Astrocyte of the cerebellum (primary cell): Measurements from ENCODE around the gene SPRED2.

ENCODE experiments used
- DNase-seq: peaks from one replicate; pipeline ENCODE4 v3.0.0-alpha.2; 2011; ENCODE audit warnings: low read depth
- H3K4me3 ChIP-seq: 2 replicates; pipeline ENCODE4 v1.5.1; 2011; ENCODE audit warnings: mild to moderate bottlenecking, low read depth, low read length, moderate library complexity
- CTCF ChIP-seq: IDR thresholded peaks from 2 replicates; pipeline ENCODE4 v1.5.1; 2012; ENCODE audit warnings: low read length, low read depth, moderate library complexity, mild to moderate bottlenecking; ENCODE audit errors: missing control alignments
- in situ Hi-C: cut with HindIII; loops from 2 replicates; pipeline ENCODE4 v1.10.0; 2017; ENCODE audit warnings: low sequenced_read_pairs

SPRED2 gene

GRCh38 chr2:65349863-65350262 lies 82.5 kb downstream of the SPRED2 start:
- TF ChIP-seq CTCF: no peak
- no peak overlapping the region for H3K4me3 ChIP-seq
- peak; percentile 53 for DNase-seq
- in situ Hi-C loops: no loop called here

GRCh38 chr2:65347913-65348312 lies 84.5 kb downstream of the SPRED2 start:
- no peak for DNase-seq

GRCh38 chr2:65345631-65346030 lies 86.8 kb downstream of the SPRED2 start:
- in situ Hi-C loops: no loop called here
- no peak for TF ChIP-seq CTCF
- DNase-seq: no peak
- H3K4me3 ChIP-seq: no peak overlapping the region

More at GRCh38 chr2:65347913-65348312, 84.5 kb downstream of the SPRED2 start:
- no peak for TF ChIP-seq CTCF
- in situ Hi-C loops: no loop called here
- H3K4me3 ChIP-seq: no peak overlapping the region

GRCh38 chr2:65344689-65345088 lies 87.7 kb downstream of the SPRED2 start:
- H3K4me3 ChIP-seq: no peak overlapping the region
- no peak for DNase-seq
- in situ Hi-C loops: no loop called here
- TF ChIP-seq CTCF: no peak

DNA sequence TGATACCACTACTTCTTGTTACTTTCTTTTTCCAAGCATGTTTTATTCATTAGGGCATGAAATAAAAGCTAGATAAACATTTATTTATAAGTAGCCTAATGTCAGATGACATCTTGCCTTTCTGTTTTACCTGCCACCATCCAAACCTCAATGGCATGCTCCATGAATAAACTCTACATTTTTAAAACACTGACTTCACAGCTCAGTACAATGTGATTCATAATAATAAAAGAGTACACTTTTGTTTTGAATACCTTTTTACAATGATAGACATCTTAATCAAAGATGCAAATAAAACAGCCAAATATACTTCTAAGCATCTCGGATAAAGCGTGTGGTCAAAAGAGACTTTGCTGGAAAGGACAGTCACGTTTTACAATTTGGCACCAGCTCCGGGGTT lies 88.2 kb downstream of the SPRED2 start:
- H3K4me3 ChIP-seq: no peak overlapping the region
- no peak for TF ChIP-seq CTCF
- in situ Hi-C loops: no loop called here
- no peak for DNase-seq

DNA sequence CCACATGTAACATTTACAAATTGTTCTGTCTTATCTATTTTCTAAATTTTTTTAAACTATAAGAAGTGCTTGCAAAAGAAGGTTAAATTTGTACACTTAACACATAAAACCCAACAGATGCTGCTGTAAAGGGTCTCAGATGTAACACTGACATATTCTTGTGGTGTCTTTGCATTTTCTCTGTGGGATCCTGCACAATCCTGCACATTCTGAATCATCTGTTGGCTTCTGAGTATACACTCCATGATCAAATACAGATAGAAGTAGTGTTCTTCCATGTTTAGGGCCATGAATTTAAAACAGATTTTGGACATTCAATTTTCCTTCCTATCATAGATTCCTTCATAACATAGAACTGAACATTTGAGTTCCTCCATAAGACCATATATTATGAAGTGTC lies 89.0 kb downstream of the SPRED2 start:
- TF ChIP-seq CTCF: no peak
- no peak overlapping the region for H3K4me3 ChIP-seq
- DNase-seq: no peak
- in situ Hi-C loops: no loop called here

GRCh38 chr2:65340898-65341681 lies 91.3 kb downstream of the SPRED2 start:
- no peak for TF ChIP-seq CTCF
- in situ Hi-C loops: no loop called here
- no peak overlapping the region for H3K4me3 ChIP-seq
- DNase-seq: no peak
